ENCODE data around the gene NFASC. TPM values are rescaled to one million over a fixed set of nuclear protein-coding genes. Genes with fewer than 3 reads are reported as not detected.

The NFASC gene
- total RNA-seq, 1 donor from 2014 or later: 3.8 TPM

- no peak overlapping the region for H3K4me3 Mint-ChIP-seq (ENCODE audit: unreplicated experiment)
- DNase-seq (ENCODE audit: low spot score): no peak
- H3K27ac Mint-ChIP-seq (ENCODE audit: unreplicated experiment): no peak overlapping the region
- no peaks in the 10 kb centered on the region for H3K36me3 Mint-ChIP-seq (ENCODE audit: low read depth, unreplicated experiment)
- peaks cover 6% of the 10 kb centered on the region for H3K27me3 Mint-ChIP-seq (ENCODE audit: unreplicated experiment)
- no peaks in the 10 kb centered on the region for H3K4me1 Mint-ChIP-seq (ENCODE audit: unreplicated experiment)
- H3K9me3 Mint-ChIP-seq (ENCODE audit: unreplicated experiment): no peaks in the 10 kb centered on the region
- no peak for TF ChIP-seq CTCF (IDR thresholded peaks at IDR 0.05; ENCODE audit: unreplicated experiment)
Measured at GRCh38 chr1:205057808-205058575, 187.3 kb downstream of the NFASC start.

GRCh38 chr1:205058853-205059252 is 188.2 kb downstream of the NFASC start:
- H3K27ac Mint-ChIP-seq (ENCODE audit: unreplicated experiment): no peak overlapping the region
- no peaks in the 10 kb centered on the region for H3K36me3 Mint-ChIP-seq (ENCODE audit: low read depth, unreplicated experiment)
- TF ChIP-seq CTCF (IDR thresholded peaks at IDR 0.05; ENCODE audit: unreplicated experiment): no peak
- DNase-seq (ENCODE audit: low spot score): no peak
- H3K9me3 Mint-ChIP-seq (ENCODE audit: unreplicated experiment): no peaks in the 10 kb centered on the region
- H3K4me1 Mint-ChIP-seq (ENCODE audit: unreplicated experiment): no peaks in the 10 kb centered on the region
- H3K4me3 Mint-ChIP-seq (ENCODE audit: unreplicated experiment): no peak overlapping the region
- peaks cover 7% of the 10 kb centered on the region for H3K27me3 Mint-ChIP-seq (ENCODE audit: unreplicated experiment)

- no peak overlapping the region for H3K27ac Mint-ChIP-seq (ENCODE audit: unreplicated experiment)
- no peaks in the 10 kb centered on the region for H3K36me3 Mint-ChIP-seq (ENCODE audit: low read depth, unreplicated experiment)
- H3K27me3 Mint-ChIP-seq (ENCODE audit: unreplicated experiment): peaks cover 7% of the 10 kb centered on the region
- no peak overlapping the region for H3K4me3 Mint-ChIP-seq (ENCODE audit: unreplicated experiment)
- H3K4me1 Mint-ChIP-seq (ENCODE audit: unreplicated experiment): no peaks in the 10 kb centered on the region
- H3K9me3 Mint-ChIP-seq (ENCODE audit: unreplicated experiment): no peaks in the 10 kb centered on the region
- TF ChIP-seq CTCF (IDR thresholded peaks at IDR 0.05; ENCODE audit: unreplicated experiment): no peak
- no peak for DNase-seq (ENCODE audit: low spot score)
Measured at GRCh38 chr1:205059660-205060059, 189.0 kb downstream of the NFASC start.

- Mint-ChIP-seq H3K4me1 (ENCODE audit: unreplicated experiment) (no peaks in the 10 kb centered on the region), H3K27me3 (ENCODE audit: unreplicated experiment) (peaks cover 5% of the 10 kb centered on the region), H3K9me3 (ENCODE audit: unreplicated experiment) (no peaks in the 10 kb centered on the region), H3K4me3 (ENCODE audit: unreplicated experiment) (no peak overlapping the region), H3K27ac (ENCODE audit: unreplicated experiment) (no peak overlapping the region), H3K36me3 (ENCODE audit: low read depth, unreplicated experiment) (no peaks in the 10 kb centered on the region)
- no peak for DNase-seq (ENCODE audit: low spot score)
- TF ChIP-seq CTCF (IDR thresholded peaks at IDR 0.05; ENCODE audit: unreplicated experiment): no peak
Measured at GRCh38 chr1:205060746-205061145, 190.1 kb downstream of the NFASC start.

GRCh38 chr1:205061227-205061626 is 190.6 kb downstream of the NFASC start:
- H3K36me3 Mint-ChIP-seq (ENCODE audit: low read depth, unreplicated experiment): no peaks in the 10 kb centered on the region
- H3K27me3 Mint-ChIP-seq (ENCODE audit: unreplicated experiment): peaks cover 5% of the 10 kb centered on the region
- no peak for TF ChIP-seq CTCF (IDR thresholded peaks at IDR 0.05; ENCODE audit: unreplicated experiment)
- no peak overlapping the region for H3K4me3 Mint-ChIP-seq (ENCODE audit: unreplicated experiment)
- no peak overlapping the region for H3K27ac Mint-ChIP-seq (ENCODE audit: unreplicated experiment)
- no peak for DNase-seq (ENCODE audit: low spot score)
- H3K9me3 Mint-ChIP-seq (ENCODE audit: unreplicated experiment): no peaks in the 10 kb centered on the region
- no peaks in the 10 kb centered on the region for H3K4me1 Mint-ChIP-seq (ENCODE audit: unreplicated experiment)

Data from endothelial cell (in vitro differentiated cells).